ENCODE data around the gene AIFM1.

The AIFM1 gene

DNA sequence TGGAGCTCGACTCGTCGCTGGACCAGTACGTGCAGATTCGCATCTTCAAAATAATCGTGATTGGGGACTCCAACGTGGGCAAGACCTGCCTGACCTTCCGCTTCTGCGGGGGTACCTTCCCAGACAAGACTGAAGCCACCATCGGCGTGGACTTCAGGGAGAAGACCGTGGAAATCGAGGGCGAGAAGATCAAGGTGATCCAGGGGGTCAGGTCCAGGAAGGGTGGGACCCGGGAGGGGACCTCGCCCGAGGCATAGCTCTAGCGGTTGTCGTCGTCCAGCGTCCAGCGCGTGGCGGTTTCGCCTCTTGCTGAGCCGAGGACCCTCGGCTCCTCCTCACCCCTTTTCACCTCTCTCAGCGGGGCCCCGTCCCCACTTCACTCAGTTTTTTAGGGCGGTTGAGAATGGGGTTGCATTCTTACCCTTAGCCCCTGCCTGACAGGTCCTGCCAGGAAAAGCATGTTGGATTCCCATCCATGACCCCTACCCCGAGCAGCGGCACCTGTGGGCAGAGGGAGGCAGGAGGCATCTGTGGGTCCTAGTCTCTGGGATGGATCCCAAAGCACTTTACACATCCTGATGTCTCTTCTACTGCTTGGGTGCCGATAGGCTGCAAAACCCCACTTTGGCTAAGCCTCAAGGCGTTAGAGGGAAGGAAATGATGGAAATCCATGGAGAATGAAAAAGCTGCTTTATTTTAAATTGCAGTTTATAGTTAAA lies 6.6 kb upstream of the AIFM1 start:
- ChIA-PET POLR2A (no interaction called here), CTCF (interaction anchor here (1.3 kb wide), 1 partner anchor 19 kb away, joined by 4 read pairs; no protein-coding TSS in a partner anchor)
- H3K4me3 ChIP-seq (ENCODE audit: low read depth, low read length) = peak overlapping the region; percentile 53
- no peak for DNase-seq (ENCODE audit: low read depth, low spot score)
- TF ChIP-seq, protein P1, sequence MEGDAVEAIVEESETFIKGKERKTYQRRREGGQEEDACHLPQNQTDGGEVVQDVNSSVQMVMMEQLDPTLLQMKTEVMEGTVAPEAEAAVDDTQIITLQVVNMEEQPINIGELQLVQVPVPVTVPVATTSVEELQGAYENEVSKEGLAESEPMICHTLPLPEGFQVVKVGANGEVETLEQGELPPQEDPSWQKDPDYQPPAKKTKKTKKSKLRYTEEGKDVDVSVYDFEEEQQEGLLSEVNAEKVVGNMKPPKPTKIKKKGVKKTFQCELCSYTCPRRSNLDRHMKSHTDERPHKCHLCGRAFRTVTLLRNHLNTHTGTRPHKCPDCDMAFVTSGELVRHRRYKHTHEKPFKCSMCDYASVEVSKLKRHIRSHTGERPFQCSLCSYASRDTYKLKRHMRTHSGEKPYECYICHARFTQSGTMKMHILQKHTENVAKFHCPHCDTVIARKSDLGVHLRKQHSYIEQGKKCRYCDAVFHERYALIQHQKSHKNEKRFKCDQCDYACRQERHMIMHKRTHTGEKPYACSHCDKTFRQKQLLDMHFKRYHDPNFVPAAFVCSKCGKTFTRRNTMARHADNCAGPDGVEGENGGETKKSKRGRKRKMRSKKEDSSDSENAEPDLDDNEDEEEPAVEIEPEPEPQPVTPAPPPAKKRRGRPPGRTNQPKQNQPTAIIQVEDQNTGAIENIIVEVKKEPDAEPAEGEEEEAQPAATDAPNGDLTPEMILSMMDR (IDR thresholded peaks at IDR 0.05; ENCODE audit: insufficient read depth, low read length, missing control alignments) = no peak

DNA sequence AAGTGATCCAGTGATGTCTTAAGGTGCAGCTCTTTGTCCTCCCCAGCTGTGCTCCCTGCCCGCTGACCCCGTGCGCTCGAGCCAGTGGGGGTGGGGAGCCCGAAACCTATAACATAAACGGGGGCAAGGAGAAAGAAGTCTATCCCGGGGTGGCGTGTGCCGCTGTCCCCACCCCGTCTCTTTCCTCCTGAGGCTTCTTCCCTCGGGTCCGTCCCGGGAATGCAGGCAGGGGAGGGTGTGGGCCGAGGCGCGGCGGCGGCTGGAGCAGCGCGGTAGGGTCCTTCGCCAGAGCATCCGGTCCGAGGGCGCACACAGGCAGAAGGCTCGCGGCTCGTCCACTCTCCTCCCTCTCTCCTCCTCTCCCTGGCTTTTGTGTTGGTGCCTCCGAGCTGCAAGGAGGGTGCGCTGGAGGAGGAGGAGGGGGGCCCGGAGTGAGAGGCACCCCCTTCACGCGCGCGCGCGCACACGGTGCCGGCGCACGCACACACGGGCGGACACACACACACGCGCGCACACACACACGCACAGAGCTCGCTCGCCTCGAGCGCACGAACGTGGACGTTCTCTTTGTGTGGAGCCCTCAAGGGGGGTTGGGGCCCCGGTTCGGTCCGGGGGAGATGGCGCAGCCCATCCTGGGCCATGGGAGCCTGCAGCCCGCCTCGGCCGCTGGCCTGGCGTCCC lies 5.9 kb upstream of the AIFM1 start, which contains the start of gene RAB33A:
Gene RAB33A, plus strand, starts transcription at position 517 of the 681 bp plus-strand sequence. Its CDS starts 101 bp downstream, at position 618.
- no peak for DNase-seq (ENCODE audit: low read depth, low spot score)
- H3K4me3 ChIP-seq (ENCODE audit: low read depth, low read length) = peak within 1 kb of the TSS; percentile 53
- POLR2A ChIA-PET = interaction anchor here (0.6 to 1.1 kb wide), 2 partner anchors 17 to 51 kb away, joined by 3 to 4 read pairs; no protein-coding TSS in a partner anchor
- TF ChIP-seq, protein P1 (IDR thresholded peaks at IDR 0.05; ENCODE audit: insufficient read depth, low read length, missing control alignments) = no peak
- CTCF ChIA-PET = interaction anchor here (1.3 kb wide), 1 partner anchor 20 kb away, joined by 4 read pairs; no protein-coding TSS in a partner anchor

DNA sequence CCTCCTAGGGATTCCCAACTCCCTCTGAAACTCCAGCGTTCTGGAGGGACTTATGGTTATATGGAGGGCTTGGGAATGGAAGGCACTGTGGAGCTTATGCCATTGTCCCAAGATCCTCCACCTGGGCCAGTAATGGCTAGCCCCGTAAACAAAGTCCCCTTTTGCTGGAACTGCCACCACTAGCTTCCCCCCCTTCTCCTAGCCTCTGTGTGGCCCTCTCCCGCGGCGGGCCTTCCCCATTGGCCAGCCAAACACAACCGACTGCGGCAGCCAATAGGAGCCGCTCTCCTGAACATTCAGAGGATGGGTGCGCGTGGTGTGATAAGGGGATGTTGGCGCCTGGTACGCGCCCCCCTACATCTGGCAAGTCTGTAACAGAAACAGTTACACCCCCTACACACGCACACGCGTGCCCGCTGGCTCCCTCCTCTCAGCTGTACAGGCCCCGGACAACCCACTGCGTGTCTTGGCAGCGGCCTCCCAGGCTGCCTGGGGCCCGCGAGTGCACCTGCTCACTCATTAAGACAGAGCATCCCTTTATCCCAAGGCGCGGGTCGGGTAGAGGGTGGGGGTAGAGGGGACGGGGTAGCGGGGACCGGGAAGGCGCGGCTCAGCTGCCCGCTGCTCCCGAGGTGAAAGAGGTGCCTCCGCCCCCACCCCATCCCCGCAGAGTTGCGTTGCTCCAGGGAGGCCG lies 5.3 kb upstream of the AIFM1 start:
- peak overlapping the region; percentile 53 for H3K4me3 ChIP-seq (ENCODE audit: low read depth, low read length)
- DNase-seq (ENCODE audit: low read depth, low spot score) = no peak
- CTCF ChIA-PET = interaction anchor here (1.1 to 1.3 kb wide), 2 partner anchors 21 to 110 kb away, joined by 3 to 4 read pairs; no protein-coding TSS in a partner anchor
- TF ChIP-seq, protein P1 (IDR thresholded peaks at IDR 0.05; ENCODE audit: insufficient read depth, low read length, missing control alignments) = no peak
- POLR2A ChIA-PET = interaction anchor here (0.6 to 1.1 kb wide), 2 partner anchors 17 to 50 kb away, joined by 3 to 4 read pairs; no protein-coding TSS in a partner anchor

DNA sequence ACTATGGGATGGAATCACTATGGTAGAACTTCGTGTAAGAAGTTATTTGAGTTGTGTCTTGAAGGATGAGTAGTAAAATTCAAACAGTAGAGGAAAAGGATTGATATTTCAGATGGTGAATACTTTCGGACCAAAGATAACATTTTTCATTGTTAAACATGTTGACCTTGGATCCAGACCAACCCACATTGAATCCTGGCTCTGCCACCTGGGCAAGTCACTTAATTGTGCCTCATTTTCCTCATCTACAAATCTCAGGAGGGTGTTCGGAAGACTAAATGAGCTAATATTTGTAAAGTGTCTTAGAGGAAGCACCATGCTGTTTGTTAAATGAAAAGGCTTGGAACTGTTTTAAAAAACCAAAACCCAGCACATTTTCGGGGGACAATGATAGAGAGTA lies 1.4 kb upstream of the AIFM1 start:
- H3K4me3 ChIP-seq (ENCODE audit: low read depth, low read length) = peak overlapping the region; percentile 74
- ChIA-PET CTCF (interaction anchor here (1.5 kb wide), 1 partner anchor 19 kb away, joined by 4 read pairs; no protein-coding TSS in a partner anchor), POLR2A (no interaction called here)
- no peak for DNase-seq (ENCODE audit: low read depth, low spot score)
- TF ChIP-seq, protein P1 (IDR thresholded peaks at IDR 0.05; ENCODE audit: insufficient read depth, low read length, missing control alignments) = no peak

DNA sequence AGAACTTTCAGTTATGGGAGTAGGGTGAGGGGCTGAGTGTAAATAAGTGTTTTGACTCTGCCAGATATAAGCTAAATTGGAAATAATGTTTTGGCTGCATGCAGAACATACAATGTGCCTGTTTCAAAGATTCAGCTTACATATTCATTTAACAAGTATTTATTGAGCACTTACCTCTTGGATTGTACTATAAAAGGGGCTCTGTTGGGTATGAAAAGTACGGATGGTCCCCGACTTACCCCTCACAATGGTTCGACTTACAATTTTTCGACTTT lies 799 bp upstream of the AIFM1 start:
- TF ChIP-seq, protein P1 (IDR thresholded peaks at IDR 0.05; ENCODE audit: insufficient read depth, low read length, missing control alignments) = no peak
- CTCF ChIA-PET = interaction anchor here (1.5 kb wide), 1 partner anchor 20 kb away, joined by 4 read pairs; no protein-coding TSS in a partner anchor
- no peak for DNase-seq (ENCODE audit: low read depth, low spot score)
- POLR2A ChIA-PET = no interaction called here
- H3K4me3 ChIP-seq (ENCODE audit: low read depth, low read length) = peak overlapping the region; percentile 74

Data from AG04449 (cell line).